Measurements from ENCODE around the gene RPTOR.

RPTOR gene

GRCh38 chr17:80831491-80831890 is 286.9 kb downstream of the RPTOR start:
- TF ChIP-seq, protein P1, sequence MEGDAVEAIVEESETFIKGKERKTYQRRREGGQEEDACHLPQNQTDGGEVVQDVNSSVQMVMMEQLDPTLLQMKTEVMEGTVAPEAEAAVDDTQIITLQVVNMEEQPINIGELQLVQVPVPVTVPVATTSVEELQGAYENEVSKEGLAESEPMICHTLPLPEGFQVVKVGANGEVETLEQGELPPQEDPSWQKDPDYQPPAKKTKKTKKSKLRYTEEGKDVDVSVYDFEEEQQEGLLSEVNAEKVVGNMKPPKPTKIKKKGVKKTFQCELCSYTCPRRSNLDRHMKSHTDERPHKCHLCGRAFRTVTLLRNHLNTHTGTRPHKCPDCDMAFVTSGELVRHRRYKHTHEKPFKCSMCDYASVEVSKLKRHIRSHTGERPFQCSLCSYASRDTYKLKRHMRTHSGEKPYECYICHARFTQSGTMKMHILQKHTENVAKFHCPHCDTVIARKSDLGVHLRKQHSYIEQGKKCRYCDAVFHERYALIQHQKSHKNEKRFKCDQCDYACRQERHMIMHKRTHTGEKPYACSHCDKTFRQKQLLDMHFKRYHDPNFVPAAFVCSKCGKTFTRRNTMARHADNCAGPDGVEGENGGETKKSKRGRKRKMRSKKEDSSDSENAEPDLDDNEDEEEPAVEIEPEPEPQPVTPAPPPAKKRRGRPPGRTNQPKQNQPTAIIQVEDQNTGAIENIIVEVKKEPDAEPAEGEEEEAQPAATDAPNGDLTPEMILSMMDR (IDR thresholded peaks at IDR 0.05; ENCODE audit: control insufficient read depth, insufficient read depth, low read depth, low read length, missing control alignments), result no peak
- DNase-seq (ENCODE audit: low read depth), result no peak
- H3K4me3 ChIP-seq (ENCODE audit: control insufficient read depth, low read depth, low read length), result no peak overlapping the region

DNA sequence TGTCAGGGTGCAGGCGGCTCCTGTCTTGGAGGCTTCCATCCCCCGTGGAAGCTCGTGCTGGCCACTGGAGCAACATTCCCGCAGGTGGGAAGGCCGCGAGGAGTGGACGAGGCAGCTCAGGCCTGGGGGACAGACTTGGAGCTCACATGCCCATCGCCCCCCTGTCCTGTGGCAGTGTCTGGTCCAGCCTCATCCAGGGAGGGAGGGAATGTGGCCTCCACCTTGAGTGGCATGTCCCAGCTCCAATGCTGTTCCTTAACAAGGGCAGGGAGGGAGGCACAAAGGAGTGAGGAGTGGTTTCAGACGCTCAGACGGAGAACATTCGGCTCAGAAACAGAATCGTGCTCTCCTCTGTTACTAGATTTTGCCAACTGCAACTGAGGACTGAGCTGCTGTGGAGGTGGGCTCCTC is 287.6 kb downstream of the RPTOR start:
- TF ChIP-seq, protein P1 (IDR thresholded peaks at IDR 0.05; ENCODE audit: control insufficient read depth, insufficient read depth, low read depth, low read length, missing control alignments), result no peak

GRCh38 chr17:80832888-80833583 is 288.4 kb downstream of the RPTOR start:
- peak overlapping the region; percentile 44 for H3K4me3 ChIP-seq (ENCODE audit: control insufficient read depth, low read depth, low read length)
- TF ChIP-seq, protein P1 (IDR thresholded peaks at IDR 0.05; ENCODE audit: control insufficient read depth, insufficient read depth, low read depth, low read length, missing control alignments), result no peak
- DNase-seq (ENCODE audit: low read depth), result peak; percentile 94

More for the DNA sequence above, 287.6 kb downstream of the RPTOR start:
- H3K4me3 ChIP-seq (ENCODE audit: control insufficient read depth, low read depth, low read length), result peak overlapping the region; percentile 44
- DNase-seq (ENCODE audit: low read depth), result no peak

DNA sequence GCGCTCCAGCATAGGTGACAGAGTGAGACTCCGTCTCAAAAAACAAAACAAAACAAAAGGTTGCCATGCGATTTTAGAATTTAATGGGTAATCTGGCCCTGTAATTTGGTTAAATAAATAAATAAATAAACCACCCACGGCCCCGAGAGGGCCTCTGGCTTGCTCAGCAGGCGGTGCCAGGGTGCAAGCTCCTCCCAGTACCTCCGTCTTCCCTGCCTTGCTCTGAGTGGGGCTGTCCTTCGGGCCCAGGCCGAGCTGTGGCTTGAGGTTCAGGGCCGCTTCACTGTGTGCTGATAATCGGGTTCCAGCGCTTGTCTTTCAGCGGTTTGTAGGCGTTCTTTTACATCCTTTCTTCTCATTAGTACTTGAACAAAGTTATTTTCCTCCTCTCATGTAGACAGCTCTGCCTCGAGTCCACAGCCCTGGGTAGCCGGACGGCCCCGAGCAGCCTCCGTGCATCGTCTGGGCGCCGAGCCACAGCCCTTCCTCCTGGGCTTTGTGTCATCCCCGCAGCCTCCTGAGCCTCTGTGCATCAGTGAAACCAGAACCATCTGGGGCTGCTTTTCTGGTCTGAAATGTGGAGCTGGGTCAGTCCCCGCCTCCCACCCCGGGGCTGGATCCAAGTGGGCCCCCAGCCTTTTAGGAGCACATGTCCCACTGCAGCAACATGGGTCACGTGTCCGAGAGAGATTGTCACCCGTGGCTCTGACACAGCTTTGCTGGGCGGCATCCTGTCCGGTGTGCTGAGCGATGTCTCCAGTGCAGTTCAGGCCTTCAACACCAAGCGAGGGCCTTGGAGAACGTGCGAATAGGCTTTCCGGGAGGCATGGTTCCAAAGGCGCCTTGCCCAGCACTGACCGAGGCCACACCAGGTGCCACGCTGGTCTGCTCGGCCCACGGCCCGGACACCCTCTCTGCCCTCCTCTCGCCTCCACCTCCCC is 289.6 kb downstream of the RPTOR start:
- peak overlapping the region; percentile 44 for H3K4me3 ChIP-seq (ENCODE audit: control insufficient read depth, low read depth, low read length)
- TF ChIP-seq, protein P1 (IDR thresholded peaks at IDR 0.05; ENCODE audit: control insufficient read depth, insufficient read depth, low read depth, low read length, missing control alignments), result no peak
- DNase-seq (ENCODE audit: low read depth), result peak; percentile 54

DNA sequence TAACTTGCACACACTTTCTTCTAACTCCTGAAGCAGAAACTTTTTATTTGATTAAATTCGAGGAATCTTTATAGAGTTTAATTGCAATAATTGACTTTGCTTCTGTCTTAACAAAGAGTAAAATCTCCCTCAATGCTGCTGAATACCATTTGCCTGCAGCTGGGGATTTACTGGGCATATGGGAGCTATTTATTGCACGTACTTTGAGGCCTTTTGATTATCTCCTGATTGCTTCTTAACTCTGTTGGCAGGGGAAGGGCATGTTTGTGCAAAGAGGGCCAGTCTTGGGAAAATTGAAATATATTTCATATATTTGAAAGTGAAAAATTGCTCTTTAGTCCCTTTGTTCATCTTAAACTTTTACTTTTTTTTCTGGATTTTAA is 290.2 kb downstream of the RPTOR start:
- no peak for DNase-seq (ENCODE audit: low read depth)
- no peak overlapping the region for H3K4me3 ChIP-seq (ENCODE audit: control insufficient read depth, low read depth, low read length)
- TF ChIP-seq, protein P1 (IDR thresholded peaks at IDR 0.05; ENCODE audit: control insufficient read depth, insufficient read depth, low read depth, low read length, missing control alignments), result no peak

- DNase-seq (ENCODE audit: low read depth), result no peak
- no peak overlapping the region for H3K4me3 ChIP-seq (ENCODE audit: control insufficient read depth, low read depth, low read length)
- TF ChIP-seq, protein P1 (IDR thresholded peaks at IDR 0.05; ENCODE audit: control insufficient read depth, insufficient read depth, low read depth, low read length, missing control alignments), result no peak
These were observed 291.4 kb downstream of the RPTOR start for GRCh38 chr17:80835816-80836657.
